ENCODE data around the gene OPN1LW. TPM values are rescaled to one million over a fixed set of nuclear protein-coding genes. Genes with fewer than 3 reads are reported as not detected.

The OPN1LW gene
- total RNA-seq, 2 experiments from 2014 or later = not detected

DNA sequence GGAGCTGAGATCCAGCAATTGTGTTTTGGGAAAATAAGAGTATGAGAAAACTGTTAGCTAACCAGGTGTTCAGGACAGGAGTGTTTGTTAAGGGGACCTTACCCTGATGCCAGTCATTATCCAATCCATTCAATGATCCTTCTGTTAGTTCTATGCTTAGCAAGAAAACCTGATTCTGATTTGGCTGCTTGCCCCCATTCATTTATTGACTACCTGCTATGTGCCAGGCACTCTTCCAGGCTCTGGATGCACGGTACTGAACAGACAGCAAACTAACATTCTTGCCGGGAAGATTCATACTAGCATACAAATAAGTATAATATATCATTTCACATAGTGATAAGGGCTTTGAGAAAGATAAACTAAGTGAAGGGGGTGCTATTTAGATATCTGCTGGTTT, 45.5 kb upstream of the OPN1LW start:
- POLR2A ChIA-PET = no interaction called here

DNA sequence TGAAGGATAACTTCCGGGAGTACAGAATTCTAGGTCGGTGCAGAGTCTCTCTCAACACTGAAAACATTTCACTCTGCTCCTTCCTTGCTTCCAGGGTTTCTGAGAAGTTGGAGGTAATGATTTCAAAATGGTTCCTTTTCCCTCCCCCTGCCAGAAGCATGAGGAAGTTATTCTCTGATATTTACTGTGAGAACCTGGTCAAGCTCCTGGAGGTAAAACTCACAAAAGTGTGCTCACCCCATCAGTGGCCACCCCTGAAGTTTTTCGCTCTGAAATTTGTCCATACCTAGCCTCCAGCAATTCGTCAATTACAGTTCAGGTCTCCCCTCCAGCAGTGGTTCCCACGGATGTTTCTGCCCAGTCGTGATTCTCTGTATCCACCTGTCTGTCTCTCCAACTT, 30.3 kb upstream of the OPN1LW start:
- intact Hi-C loops (cut with micrococcal nuclease) = no loop called here
- Mint-ChIP-seq H3K27ac (no peak overlapping the region), H3K27me3 (no peaks in the 10 kb centered on the region), H3K36me3 (ENCODE audit: low read depth) (no peaks in the 10 kb centered on the region), H3K4me3 (no peak overlapping the region), H3K4me1 (ENCODE audit: low read depth) (no peaks in the 10 kb centered on the region), H3K9me3 (no peaks in the 10 kb centered on the region)
- DNase-seq (no peak), ATAC-seq (no peak)
- ChIA-PET CTCF (interaction anchor here (1.2 kb wide), 1 partner anchor 12 kb away, joined by 3 read pairs; no protein-coding TSS in a partner anchor), POLR2A (interaction anchor here (0.7 kb wide), 1 partner anchor 31 kb away, joined by 3 read pairs; no protein-coding TSS in a partner anchor)
- TF ChIP-seq, protein P1, sequence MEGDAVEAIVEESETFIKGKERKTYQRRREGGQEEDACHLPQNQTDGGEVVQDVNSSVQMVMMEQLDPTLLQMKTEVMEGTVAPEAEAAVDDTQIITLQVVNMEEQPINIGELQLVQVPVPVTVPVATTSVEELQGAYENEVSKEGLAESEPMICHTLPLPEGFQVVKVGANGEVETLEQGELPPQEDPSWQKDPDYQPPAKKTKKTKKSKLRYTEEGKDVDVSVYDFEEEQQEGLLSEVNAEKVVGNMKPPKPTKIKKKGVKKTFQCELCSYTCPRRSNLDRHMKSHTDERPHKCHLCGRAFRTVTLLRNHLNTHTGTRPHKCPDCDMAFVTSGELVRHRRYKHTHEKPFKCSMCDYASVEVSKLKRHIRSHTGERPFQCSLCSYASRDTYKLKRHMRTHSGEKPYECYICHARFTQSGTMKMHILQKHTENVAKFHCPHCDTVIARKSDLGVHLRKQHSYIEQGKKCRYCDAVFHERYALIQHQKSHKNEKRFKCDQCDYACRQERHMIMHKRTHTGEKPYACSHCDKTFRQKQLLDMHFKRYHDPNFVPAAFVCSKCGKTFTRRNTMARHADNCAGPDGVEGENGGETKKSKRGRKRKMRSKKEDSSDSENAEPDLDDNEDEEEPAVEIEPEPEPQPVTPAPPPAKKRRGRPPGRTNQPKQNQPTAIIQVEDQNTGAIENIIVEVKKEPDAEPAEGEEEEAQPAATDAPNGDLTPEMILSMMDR (IDR thresholded peaks at IDR 0.05) = no peak

More for the DNA sequence above, 45.5 kb upstream of the OPN1LW start:
- H3K4me3 Mint-ChIP-seq = peak overlapping the region; percentile 78
- DNase-seq = no peak
- H3K36me3 Mint-ChIP-seq (ENCODE audit: low read depth) = peaks cover 11% of the 10 kb centered on the region
- peaks cover 44% of the 10 kb centered on the region for H3K4me1 Mint-ChIP-seq (ENCODE audit: low read depth)
- H3K27me3 Mint-ChIP-seq = no peaks in the 10 kb centered on the region
- TF ChIP-seq, protein P1 (IDR thresholded peaks at IDR 0.05) = no peak
- intact Hi-C loops (cut with micrococcal nuclease) = no loop called here
- CTCF ChIA-PET = interaction anchor here (0.9 kb wide), 1 partner anchor 46 kb away, joined by 4 read pairs; no protein-coding TSS in a partner anchor
- H3K9me3 Mint-ChIP-seq = no peaks in the 10 kb centered on the region
- ATAC-seq = no peak
- peak overlapping the region; percentile 86 for H3K27ac Mint-ChIP-seq

DNA sequence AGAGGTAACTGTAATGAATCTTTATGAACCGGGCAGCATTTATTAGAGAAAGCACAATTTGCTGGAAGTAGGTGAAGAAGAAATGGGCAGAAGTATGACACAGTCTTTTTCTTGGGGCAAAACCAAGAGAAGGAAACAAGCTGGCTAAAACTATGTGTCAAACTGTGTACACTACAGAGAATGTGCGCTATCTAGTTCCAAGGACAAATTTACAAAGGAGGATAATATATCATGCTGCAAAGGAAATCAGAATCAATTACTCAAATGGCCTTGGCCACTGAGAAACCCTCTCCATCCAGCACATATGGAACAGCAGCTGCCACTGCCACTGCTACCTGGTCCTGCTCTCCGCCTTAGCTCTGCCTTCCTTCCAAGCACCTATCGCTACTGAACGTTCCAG, 29.4 kb upstream of the OPN1LW start:
- ChIA-PET POLR2A (no interaction called here), CTCF (interaction anchor here (1.2 to 1.5 kb wide), 2 partner anchors 11 to 12 kb away, joined by 3 read pairs; no protein-coding TSS in a partner anchor)
- no peaks in the 10 kb centered on the region for H3K4me1 Mint-ChIP-seq (ENCODE audit: low read depth)
- DNase-seq = no peak
- H3K9me3 Mint-ChIP-seq = no peaks in the 10 kb centered on the region
- TF ChIP-seq, protein P1 (IDR thresholded peaks at IDR 0.05) = no peak
- no peak overlapping the region for H3K4me3 Mint-ChIP-seq
- ATAC-seq = no peak
- H3K36me3 Mint-ChIP-seq (ENCODE audit: low read depth) = no peaks in the 10 kb centered on the region
- intact Hi-C loops (cut with micrococcal nuclease) = no loop called here
- H3K27me3 Mint-ChIP-seq = no peaks in the 10 kb centered on the region
- no peak overlapping the region for H3K27ac Mint-ChIP-seq

DNA sequence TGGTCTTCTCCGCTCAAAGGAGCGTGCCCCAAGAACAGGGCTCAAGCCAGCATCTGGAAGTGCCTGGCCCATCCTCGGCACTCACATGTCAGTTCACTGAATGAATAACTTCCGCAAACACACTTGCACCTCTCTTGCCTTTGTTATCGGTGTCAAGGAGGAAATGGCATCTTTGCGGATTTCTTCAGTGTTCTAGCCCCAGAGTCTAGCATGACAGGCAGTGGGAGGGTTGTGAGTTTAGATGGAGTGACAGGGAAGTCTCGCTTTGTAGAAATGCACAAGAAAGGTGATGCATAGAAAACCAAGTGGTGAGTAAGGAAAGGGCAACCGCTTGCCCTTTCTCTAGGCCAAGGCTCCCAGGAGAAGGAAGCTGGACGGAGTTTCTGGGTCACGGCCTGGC, 29.0 kb upstream of the OPN1LW start:
- no peaks in the 10 kb centered on the region for H3K9me3 Mint-ChIP-seq
- H3K27ac Mint-ChIP-seq = no peak overlapping the region
- intact Hi-C loops (cut with micrococcal nuclease) = no loop called here
- CTCF ChIA-PET = interaction anchor here (1.2 to 1.5 kb wide), 2 partner anchors 10 to 12 kb away, joined by 3 read pairs; no protein-coding TSS in a partner anchor
- no peak overlapping the region for H3K4me3 Mint-ChIP-seq
- H3K36me3 Mint-ChIP-seq (ENCODE audit: low read depth) = no peaks in the 10 kb centered on the region
- TF ChIP-seq, protein P1 (IDR thresholded peaks at IDR 0.05) = no peak
- DNase-seq (no peak), ATAC-seq (no peak)
- POLR2A ChIA-PET = no interaction called here
- no peaks in the 10 kb centered on the region for H3K4me1 Mint-ChIP-seq (ENCODE audit: low read depth)
- H3K27me3 Mint-ChIP-seq = no peaks in the 10 kb centered on the region

DNA sequence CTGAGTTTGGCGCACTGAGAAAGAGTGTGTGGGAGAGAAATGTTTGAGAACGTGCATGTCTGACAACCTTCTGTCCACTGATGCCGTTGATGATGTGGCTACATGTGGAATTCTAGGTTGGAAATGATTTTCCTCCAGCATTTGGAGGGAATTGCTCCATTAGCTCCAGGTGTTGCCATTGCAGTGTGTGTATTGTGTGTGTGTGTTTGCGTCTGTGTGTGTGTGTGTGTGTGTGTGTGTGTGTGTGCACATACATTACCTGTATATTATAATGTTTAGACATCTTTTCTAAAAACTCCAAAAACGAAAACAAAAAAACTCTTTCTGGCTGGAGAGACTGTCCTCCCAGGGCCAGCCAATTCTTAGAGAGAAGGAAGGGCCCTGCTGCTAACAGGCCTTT, 28.3 kb upstream of the OPN1LW start:
- ATAC-seq (no peak), DNase-seq (no peak)
- TF ChIP-seq, protein P1 (IDR thresholded peaks at IDR 0.05) = no peak
- intact Hi-C loops (cut with micrococcal nuclease) = no loop called here
- Mint-ChIP-seq H3K9me3 (no peaks in the 10 kb centered on the region), H3K36me3 (ENCODE audit: low read depth) (no peaks in the 10 kb centered on the region), H3K27me3 (no peaks in the 10 kb centered on the region), H3K4me1 (ENCODE audit: low read depth) (no peaks in the 10 kb centered on the region), H3K27ac (no peak overlapping the region), H3K4me3 (no peak overlapping the region)
- CTCF ChIA-PET = interaction anchor here (1.5 kb wide), 1 partner anchor 13 kb away, joined by 3 read pairs; no protein-coding TSS in a partner anchor
- POLR2A ChIA-PET = no interaction called here
